ENCODE measurements around the gene MAGEA2B.
"Not testable (repeated sequence)": the region's sequence is repeated elsewhere in the genome, so short reads cannot be mapped to it uniquely, and the experiment has no call there.

The MAGEA2B gene

DNA sequence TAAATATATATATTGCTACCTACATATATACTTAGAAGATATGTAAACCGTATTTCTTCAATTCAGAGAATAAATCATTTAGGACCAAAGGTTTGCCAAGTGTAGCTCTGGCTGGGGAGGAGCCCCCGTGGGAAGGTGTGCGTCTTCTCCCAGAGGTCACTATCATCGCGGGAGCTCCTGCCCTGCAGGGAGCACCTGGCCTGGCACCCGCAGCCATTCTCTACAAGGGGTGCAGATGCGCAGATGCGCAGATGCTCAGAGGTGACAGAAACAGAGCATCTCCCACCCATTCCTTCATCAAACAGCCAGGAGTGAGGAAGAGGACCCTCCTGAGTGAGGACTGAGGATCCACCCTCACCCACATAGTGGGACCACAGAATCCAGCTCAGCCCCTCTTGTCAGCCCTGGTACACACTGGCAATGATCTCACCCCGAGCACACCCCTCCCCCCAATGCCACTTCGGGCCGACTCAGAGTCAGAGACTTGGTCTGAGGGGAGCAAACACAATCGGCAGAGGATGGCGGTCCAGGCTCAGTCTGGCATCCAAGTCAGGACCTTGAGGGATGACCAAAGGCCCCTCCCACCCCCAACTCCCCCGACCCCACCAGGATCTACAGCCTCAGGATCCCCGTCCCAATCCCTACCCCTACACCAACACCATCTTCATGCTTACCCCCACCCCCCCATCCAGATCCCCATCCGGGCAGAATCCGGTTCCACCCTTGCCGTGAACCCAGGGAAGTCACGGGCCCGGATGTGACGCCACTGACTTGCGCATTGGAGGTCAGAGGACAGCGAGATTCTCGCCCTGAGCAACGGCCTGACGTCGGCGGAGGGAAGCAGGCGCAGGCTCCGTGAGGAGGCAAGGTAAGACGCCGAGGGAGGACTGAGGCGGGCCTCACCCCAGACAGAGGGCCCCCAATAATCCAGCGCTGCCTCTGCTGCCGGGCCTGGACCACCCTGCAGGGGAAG, at the start of gene MAGEA2B:
Gene MAGEA2B, plus strand, starts transcription at position 814 of the 973 bp plus-strand sequence. CDS start 2,479 bp downstream, outside the sequence.
- not testable (repeated sequence) for DNase-seq

- no peak for DNase-seq
Observed at GRCh38 chrX:152674135-152674534, 40.3 kb upstream of the MAGEA2B start.

DNA sequence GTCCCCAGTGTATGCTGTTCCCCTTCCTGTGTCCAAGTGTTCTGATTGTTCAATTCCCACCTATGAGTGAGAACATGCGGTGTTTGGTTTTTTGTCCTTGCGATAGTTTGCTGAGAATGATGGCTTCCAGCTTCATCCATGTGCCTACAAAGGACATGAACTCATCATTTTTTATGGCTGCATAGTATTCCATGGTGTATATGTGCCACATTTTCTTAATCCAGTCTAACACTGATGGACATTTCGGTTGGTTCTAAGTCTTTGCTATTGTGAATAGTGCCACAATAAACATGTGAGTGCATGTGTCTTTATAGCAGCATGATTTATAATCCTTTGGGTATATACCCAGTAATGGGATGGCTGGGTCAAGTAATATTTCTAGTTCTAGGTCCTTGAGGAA, 39.8 kb upstream of the MAGEA2B start:
- not testable (repeated sequence) for DNase-seq

DNA sequence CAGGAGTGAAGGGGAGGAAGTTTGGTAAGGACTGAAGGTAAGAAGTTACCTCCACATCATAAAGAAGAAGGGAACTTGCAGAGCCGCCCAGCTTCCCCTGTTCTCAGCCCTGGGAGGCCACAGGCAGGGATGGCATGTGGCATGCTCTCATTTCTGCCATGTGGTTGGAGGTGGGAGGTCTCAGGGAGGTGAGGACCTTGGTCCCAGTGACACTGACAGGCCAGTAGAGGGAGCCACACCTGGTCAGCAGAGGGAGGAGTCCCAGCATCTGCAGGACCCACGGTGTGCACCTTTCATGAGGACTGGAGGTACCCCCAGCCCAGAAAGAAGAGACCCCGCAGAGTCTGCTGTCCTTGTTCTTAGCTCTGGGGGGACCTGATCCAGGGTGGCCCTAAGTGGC, 33.4 kb upstream of the MAGEA2B start:
- not testable (repeated sequence) for DNase-seq

DNA sequence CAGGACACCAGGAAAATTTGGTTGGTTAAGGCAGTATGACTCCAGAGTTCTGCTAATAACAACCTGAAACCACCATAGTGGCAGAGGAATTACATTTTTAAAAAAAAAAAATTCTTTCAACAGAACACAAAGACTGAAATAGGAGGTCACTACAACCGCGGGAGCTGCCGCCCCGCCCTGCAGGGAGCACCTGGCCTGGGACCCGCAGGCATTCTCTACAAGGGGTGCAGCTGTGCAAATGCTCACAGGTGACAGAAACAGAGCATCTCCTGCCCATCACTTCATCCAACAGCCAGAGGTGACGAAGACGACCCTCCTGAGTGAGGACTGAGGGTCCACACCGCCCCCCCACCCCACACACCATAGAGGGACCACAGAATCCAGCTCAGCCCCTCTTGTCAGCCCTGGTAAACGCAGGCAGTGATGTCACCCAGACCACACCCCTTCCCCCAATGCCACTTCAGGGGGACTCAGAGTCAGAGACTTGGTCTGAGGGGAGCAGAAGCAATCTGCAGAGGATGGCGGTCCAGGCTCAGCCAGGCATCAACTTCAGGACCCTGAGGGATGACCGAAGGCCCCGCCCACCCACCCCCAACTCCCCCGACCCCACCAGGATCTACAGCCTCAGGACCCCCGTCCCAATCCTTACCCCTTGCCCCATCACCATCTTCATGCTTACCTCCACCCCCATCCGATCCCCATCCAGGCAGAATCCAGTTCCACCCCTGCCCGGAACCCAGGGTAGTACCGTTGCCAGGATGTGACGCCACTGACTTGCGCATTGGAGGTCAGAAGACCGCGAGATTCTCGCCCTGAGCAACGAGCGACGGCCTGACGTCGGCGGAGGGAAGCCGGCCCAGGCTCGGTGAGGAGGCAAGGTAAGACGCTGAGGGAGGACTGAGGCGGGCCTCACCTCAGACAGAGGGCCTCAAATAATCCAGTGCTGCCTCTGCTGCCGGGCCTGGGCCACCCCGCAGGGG, 16.2 kb upstream of the MAGEA2B start, which contains the start of gene MAGEA3:
Gene MAGEA3, plus strand, starts transcription at position 843 of the 980 bp plus-strand sequence. CDS start 2,039 bp downstream, outside the sequence.
- not testable (repeated sequence) for DNase-seq

DNA sequence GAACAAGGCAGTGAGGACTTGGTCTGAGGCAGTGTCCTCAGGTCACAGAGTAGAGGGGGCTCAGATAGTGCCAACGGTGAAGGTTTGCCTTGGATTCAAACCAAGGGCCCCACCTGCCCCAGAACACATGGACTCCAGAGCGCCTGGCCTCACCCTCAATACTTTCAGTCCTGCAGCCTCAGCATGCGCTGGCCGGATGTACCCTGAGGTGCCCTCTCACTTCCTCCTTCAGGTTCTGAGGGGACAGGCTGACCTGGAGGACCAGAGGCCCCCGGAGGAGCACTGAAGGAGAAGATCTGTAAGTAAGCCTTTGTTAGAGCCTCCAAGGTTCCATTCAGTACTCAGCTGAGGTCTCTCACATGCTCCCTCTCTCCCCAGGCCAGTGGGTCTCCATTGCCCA, 14.0 kb upstream of the MAGEA2B start:
- not testable (repeated sequence) for DNase-seq

DNA sequence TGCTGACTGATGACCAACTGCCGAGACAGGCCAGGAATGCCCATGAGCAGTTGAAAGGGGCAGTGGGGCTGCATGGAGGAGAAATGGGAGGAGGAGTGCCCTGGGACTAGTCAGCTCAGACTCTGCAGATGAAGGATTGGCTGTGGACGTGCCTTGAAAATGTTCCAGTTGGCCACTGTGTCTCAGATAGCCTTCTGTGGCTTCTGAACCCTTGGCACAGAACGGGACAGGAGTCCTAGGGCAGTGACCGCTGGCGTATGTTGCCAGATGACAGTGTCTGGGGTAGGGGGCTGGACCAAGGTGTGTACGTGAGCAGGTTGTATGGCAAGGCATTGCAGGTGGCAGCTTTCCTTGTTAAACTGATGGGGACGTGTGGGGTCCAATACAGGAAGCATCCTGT, 7.9 kb upstream of the MAGEA2B start:
- not testable (repeated sequence) for DNase-seq

DNA sequence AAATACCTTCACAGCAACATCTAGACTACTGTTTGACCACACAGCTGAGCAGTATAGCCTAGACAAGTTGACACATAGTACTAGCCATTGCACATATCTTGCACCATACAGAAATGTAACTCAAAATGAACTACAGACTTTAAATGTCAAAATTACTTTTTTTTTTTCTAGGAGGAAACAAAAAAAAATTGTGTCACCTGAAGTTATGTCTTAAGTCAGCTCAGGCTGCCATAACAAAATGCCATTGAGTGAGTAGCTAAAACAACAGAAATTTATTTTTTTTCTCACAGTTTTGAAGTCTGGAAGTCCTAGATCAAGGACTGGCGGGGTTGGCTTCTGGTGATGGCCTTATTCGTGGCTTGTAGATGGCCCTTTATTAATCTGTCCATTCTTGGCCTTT, 5.3 kb upstream of the MAGEA2B start, which contains the start of gene CSAG2:
Gene CSAG2, minus strand, starts transcription at position 101 of the 400 bp plus-strand sequence. CDS start 161 bp downstream, outside the sequence.
- not testable (repeated sequence) for DNase-seq

DNA sequence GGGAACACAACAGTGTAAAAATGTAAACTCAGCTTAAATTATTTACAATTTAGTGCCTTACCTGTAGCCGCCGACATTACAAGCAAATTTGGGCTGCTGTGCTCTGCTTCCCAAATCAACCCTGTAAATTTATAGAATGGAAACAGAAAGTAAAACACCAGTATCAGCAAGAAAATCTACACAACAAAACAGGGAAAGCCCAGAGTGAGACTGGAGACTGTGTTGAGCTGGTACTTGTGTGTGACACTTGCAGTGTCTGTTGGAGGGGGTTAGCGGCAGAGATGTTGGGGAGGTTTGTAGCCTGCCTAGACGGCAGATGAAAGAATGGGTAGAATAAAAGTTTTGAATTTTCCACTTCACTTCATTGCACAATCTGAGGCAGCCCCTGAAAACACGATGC, 1.2 kb upstream of the MAGEA2B start:
- not testable (repeated sequence) for DNase-seq

DNA sequence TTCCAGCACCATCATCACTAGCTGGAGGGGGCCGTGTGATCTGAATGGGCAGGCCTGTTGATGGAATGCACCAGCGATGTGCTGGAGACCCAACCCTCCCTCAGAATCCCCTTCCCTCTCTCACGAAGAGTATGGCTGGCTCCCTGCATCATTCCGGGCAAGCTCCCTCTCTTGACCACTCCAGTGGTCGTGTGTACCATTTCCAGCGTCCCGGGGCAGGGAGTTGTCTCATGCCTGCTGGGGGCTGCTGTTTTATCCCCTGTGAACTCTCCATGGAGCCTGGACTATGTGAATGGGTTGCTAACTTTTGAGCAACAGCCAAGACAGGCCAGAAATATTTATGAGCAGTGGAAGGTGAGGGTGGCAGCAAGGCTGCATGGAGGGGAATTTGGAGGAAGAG, 11.0 kb downstream of the MAGEA2B start:
- no peak for DNase-seq

- no peak for DNase-seq
Observed at GRCh38 chrX:152733261-152733975, 19.0 kb downstream of the MAGEA2B start, which contains the start of the genes CSAG1 and MAGEA12. Gene CSAG1 (minus strand): TSS chrX:152733721. CDS start chrX:152732460, 1,261 bp downstream. Gene MAGEA12 (plus strand): TSS chrX:152733757. CDS start chrX:152736162, 2,405 bp downstream.

GRCh38 chrX:152734143-152734858, 19.9 kb downstream of the MAGEA2B start:
- not testable (repeated sequence) for DNase-seq

GRCh38 chrX:152735101-152735500, 20.7 kb downstream of the MAGEA2B start:
- DNase-seq: no peak

- no peak for DNase-seq
Observed at GRCh38 chrX:152735860-152736511, 21.6 kb downstream of the MAGEA2B start.

GRCh38 chrX:152736528-152736927, 22.1 kb downstream of the MAGEA2B start:
- DNase-seq: not testable (repeated sequence)

DNA sequence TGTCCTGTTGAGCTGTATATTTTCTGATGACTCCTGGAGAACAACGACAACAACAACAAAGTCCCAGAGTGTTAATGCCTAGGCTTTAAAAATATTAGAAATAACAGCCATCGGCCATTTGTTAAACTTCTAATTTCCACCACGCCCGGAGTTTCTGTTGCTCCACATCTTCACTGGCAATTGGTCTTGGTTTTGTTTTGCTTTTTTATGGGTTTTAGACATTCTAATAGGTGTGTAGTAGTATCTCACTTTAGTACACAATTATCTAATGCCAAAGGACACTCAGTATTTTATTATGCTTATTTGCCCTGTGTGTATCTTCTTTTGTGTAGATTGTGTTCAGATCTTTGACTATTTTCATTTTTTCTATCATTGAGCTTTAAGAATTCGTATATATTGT, 24.1 kb downstream of the MAGEA2B start:
- no peak for DNase-seq

DNA sequence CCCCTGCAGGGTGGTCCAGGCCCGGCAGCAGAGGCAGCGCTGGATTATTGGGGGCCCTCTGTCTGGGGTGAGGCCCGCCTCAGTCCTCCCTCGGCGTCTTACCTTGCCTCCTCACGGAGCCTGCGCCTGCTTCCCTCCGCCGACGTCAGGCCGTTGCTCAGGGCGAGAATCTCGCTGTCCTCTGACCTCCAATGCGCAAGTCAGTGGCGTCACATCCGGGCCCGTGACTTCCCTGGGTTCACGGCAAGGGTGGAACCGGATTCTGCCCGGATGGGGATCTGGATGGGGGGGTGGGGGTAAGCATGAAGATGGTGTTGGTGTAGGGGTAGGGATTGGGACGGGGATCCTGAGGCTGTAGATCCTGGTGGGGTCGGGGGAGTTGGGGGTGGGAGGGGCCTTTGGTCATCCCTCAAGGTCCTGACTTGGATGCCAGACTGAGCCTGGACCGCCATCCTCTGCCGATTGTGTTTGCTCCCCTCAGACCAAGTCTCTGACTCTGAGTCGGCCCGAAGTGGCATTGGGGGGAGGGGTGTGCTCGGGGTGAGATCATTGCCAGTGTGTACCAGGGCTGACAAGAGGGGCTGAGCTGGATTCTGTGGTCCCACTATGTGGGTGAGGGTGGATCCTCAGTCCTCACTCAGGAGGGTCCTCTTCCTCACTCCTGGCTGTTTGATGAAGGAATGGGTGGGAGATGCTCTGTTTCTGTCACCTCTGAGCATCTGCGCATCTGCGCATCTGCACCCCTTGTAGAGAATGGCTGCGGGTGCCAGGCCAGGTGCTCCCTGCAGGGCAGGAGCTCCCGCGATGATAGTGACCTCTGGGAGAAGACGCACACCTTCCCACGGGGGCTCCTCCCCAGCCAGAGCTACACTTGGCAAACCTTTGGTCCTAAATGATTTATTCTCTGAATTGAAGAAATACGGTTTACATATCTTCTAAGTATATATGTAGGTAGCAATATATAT, 39.5 kb downstream of the MAGEA2B start, which contains the start of gene MAGEA2:
Gene MAGEA2, minus strand, starts transcription at position 157 of the 965 bp plus-strand sequence. CDS start 2,479 bp downstream, outside the sequence.
- not testable (repeated sequence) for DNase-seq

DNA sequence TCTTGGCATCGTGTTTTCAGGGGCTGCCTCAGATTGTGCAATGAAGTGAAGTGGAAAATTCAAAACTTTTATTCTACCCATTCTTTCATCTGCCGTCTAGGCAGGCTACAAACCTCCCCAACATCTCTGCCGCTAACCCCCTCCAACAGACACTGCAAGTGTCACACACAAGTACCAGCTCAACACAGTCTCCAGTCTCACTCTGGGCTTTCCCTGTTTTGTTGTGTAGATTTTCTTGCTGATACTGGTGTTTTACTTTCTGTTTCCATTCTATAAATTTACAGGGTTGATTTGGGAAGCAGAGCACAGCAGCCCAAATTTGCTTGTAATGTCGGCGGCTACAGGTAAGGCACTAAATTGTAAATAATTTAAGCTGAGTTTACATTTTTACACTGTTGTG, 40.4 kb downstream of the MAGEA2B start:
- not testable (repeated sequence) for DNase-seq

GRCh38 chrX:152758918-152759317, 44.5 kb downstream of the MAGEA2B start, which contains the start of gene CSAG3:
Gene CSAG3 (plus strand): TSS chrX:152759218.
- DNase-seq: not testable (repeated sequence)
